PC-3 (cell line): ENCODE results near the gene PPP2R5E. TPM values are rescaled to one million over a fixed set of nuclear protein-coding genes. Genes with fewer than 3 reads are reported as not detected.

Experiments used
- ATAC-seq: fragments of 200-7000 bp; cut with Tn5 transposase; 2 replicates; pipeline ENCODE4 v1.9.1; 2020; ENCODE audit warnings: mild to moderate bottlenecking, moderate library complexity
- BruUV-seq: library from RNA; stranded (reverse); fragments of 400-500 nt; replicated peaks from 2 replicates; lab custom pipeline; 2021; lab: Mats Ljungman, UMichigan
- CTCF ChIA-PET: fragments of 300-600 bp; sonication (Branson Sonifier 250); formaldehyde crosslinking; loops from one replicate; lab custom pipeline; 2022; ENCODE audit warnings: antibody characterized with exemption; lab: Charles Lee
- POLR2A ChIA-PET: fragments of 300-600 bp; sonication (Branson Sonifier 250); formaldehyde crosslinking; loops from one replicate; lab custom pipeline; 2022; ENCODE audit warnings: antibody characterized with exemption; ENCODE audit not compliant: unreplicated experiment; lab: Charles Lee
- DNase-seq: peaks from one replicate; pipeline ENCODE4 v3.0.0-alpha.2; 2015
- H2AFZ ChIP-seq: fragments of 300-600 bp; sonication (generic); 2 replicates; pipeline ENCODE4 v1.6.0; 2016; ENCODE audit warnings: antibody characterized with exemption, low read length
- H3F3A ChIP-seq: fragments of 300-600 bp; sonication (generic); one replicate; pipeline ENCODE4 v1.6.0; 2017; ENCODE audit warnings: antibody characterized with exemption, low read length, control low read depth, mild to moderate bottlenecking; ENCODE audit not compliant: unreplicated experiment
- H3K27ac ChIP-seq: fragments of 300-600 bp; sonication (generic); 2 replicates; pipeline ENCODE4 v1.5.1; 2016; ENCODE audit warnings: mild to moderate bottlenecking, low read length
- H3K27me3 ChIP-seq: fragments of 300-600 bp; sonication (generic); 2 replicates; pipeline ENCODE4 v1.6.1; 2016; ENCODE audit warnings: low read length, mixed read lengths
- H3K36me3 ChIP-seq: fragments of 300-600 bp; sonication (generic); 2 replicates; pipeline ENCODE4 v1.6.1; 2016; ENCODE audit warnings: low read depth, mixed run types, low read length, mixed read lengths
- H3K4me1 ChIP-seq: fragments of 300-600 bp; sonication (generic); 2 replicates; pipeline ENCODE4 v1.5.1; 2016; ENCODE audit warnings: low read length; ENCODE audit not compliant: insufficient read depth
- H3K4me2 ChIP-seq: fragments of 300-600 bp; sonication (generic); 2 replicates; pipeline ENCODE4 v1.6.0; 2016; ENCODE audit warnings: low read length
- H3K4me3 ChIP-seq: fragments of 300-600 bp; sonication (generic); 2 replicates; pipeline ENCODE4 v1.5.1; 2016; ENCODE audit warnings: mild to moderate bottlenecking, low read length, mixed read lengths
- H3K79me2 ChIP-seq: fragments of 300-600 bp; sonication (generic); 2 replicates; pipeline ENCODE4 v1.6.1; 2017; ENCODE audit warnings: low read length, mixed read lengths
- H3K9ac ChIP-seq: fragments of 300-600 bp; sonication (generic); 2 replicates; pipeline ENCODE4 v1.6.0; 2016; ENCODE audit warnings: mild to moderate bottlenecking, low read length
- H3K9me2 ChIP-seq: fragments of 300-600 bp; sonication (generic); replicated peaks from 2 replicates; pipeline ENCODE4 v1.6.1; 2016; ENCODE audit warnings: mixed run types, low read length, mixed read lengths
- H3K9me3 ChIP-seq: fragments of 300-600 bp; sonication (generic); 2 replicates; pipeline ENCODE4 v1.6.1; 2016; ENCODE audit warnings: low read length, mixed read lengths
- H4K20me1 ChIP-seq: fragments of 300-600 bp; sonication (generic); 2 replicates; pipeline ENCODE4 v1.6.1; 2016; ENCODE audit warnings: low read length, mixed read lengths
- CTCF ChIP-seq: fragments of 300-600 bp; sonication (generic); conservative IDR thresholded peaks from 2 replicates; pipeline ENCODE4 v1.5.1; 2017; ENCODE audit warnings: antibody characterized with exemption, low read depth, mild to moderate bottlenecking, low read length
- EZH2 ChIP-seq: fragments of 300-600 bp; sonication (generic); IDR thresholded peaks from one replicate; pipeline ENCODE4 v1.6.1; 2017; ENCODE audit warnings: antibody characterized with exemption, mild to moderate bottlenecking, low read length; ENCODE audit not compliant: unreplicated experiment
- EZH2phosphoT487 ChIP-seq: fragments of 300-600 bp; sonication (generic); IDR thresholded peaks from 2 replicates; pipeline ENCODE4 v1.6.1; 2018; ENCODE audit warnings: mild to moderate bottlenecking, antibody characterized with exemption, low read length, borderline replicate concordance
- intact Hi-C: fragments of 100-400 bp; cut with micrococcal nuclease; formaldehyde crosslinking; loops from 2 replicates; pipeline ENCODE4 v1.9.0; 2023
- total RNA-seq: library from RNA; depleted of rRNA; stranded (reverse); fragments of >200 nt; gene quantifications from 2 replicates; pipeline ENCODE4 v1.2.3, GENCODE V29; 2014

PPP2R5E gene
- total RNA-seq, 1 experiment from 2014 or later: 17.2 TPM

GRCh38 chr14:63405715-63406114 is 137.5 kb downstream of the PPP2R5E start:
- no peak overlapping the region for H3K4me2 ChIP-seq
- H3K9ac ChIP-seq: no peak overlapping the region
- no peak overlapping the region for H3K4me3 ChIP-seq
- H3F3A ChIP-seq: no peaks in the 10 kb centered on the region
- no peaks in the 10 kb centered on the region for H3K79me2 ChIP-seq
- no TSS peak for BruUV-seq
- 0 out of 2 replicates have a peak, but pooled peaks cover 5% of the 10 kb centered on the region for H3K36me3 ChIP-seq
- no peak overlapping the region for H2AFZ ChIP-seq
- no peaks in the 10 kb centered on the region for H3K9me3 ChIP-seq
- intact Hi-C loops: loop anchor here (2.0 kb wide), 1 partner anchor 87 kb away; no protein-coding TSS in a partner anchor
- TF ChIP-seq EZH2phosphoT487 (no peak), CTCF (no peak), EZH2 (no peak)
- H4K20me1 ChIP-seq: peaks cover 8% of the 10 kb centered on the region; the same call in 1 of the 2 replicates
- no peaks in the 10 kb centered on the region for H3K27me3 ChIP-seq
- ChIA-PET CTCF (interaction anchor here (0.8 kb wide), 1 partner anchor 34 kb away, joined by 3 read pairs; no protein-coding TSS in a partner anchor), POLR2A (no interaction called here)
- no peak for ATAC-seq
- H3K27ac ChIP-seq: no peak overlapping the region; the same call in 1 of the 2 replicates
- no peak for DNase-seq
- peaks cover 13% of the 10 kb centered on the region for H3K4me1 ChIP-seq
- no peaks in the 10 kb centered on the region for H3K9me2 ChIP-seq

GRCh38 chr14:63404906-63405305 is 138.3 kb downstream of the PPP2R5E start:
- 0 out of 2 replicates have a peak overlapping the region, but pooled peaks have one; percentile 13 for H3K4me2 ChIP-seq
- H3K4me1 ChIP-seq: peaks cover 13% of the 10 kb centered on the region
- ATAC-seq (peak; percentile 98), DNase-seq (peak; percentile 43)
- no peaks in the 10 kb centered on the region for H3K9me2 ChIP-seq
- ChIA-PET CTCF (interaction anchor here (0.6 to 1.0 kb wide), 3 partner anchors 33 to 364 kb away, joined by 3 read pairs; no protein-coding TSS in a partner anchor), POLR2A (interaction anchor here (0.6 kb wide), 1 partner anchor 258 kb away, joined by 5 read pairs; no protein-coding TSS in a partner anchor)
- no peak overlapping the region for H3K4me3 ChIP-seq
- H3K36me3 ChIP-seq: 0 out of 2 replicates have a peak, but pooled peaks cover 5% of the 10 kb centered on the region
- H4K20me1 ChIP-seq: peaks cover 8% of the 10 kb centered on the region; the same call in 1 of the 2 replicates
- H2AFZ ChIP-seq: no peak overlapping the region
- no TSS peak for BruUV-seq
- H3K9ac ChIP-seq: no peak overlapping the region
- no peaks in the 10 kb centered on the region for H3F3A ChIP-seq
- TF ChIP-seq EZH2phosphoT487 (no peak), EZH2 (no peak), CTCF (no peak)
- H3K27ac ChIP-seq: peak overlapping the region; percentile 25; the same call in 1 of the 2 replicates
- no peaks in the 10 kb centered on the region for H3K27me3 ChIP-seq
- H3K9me3 ChIP-seq: no peaks in the 10 kb centered on the region
- no peaks in the 10 kb centered on the region for H3K79me2 ChIP-seq
- intact Hi-C loops: loop anchor here (2.0 to 5.0 kb wide), 2 partner anchors 32 to 88 kb away; no protein-coding TSS in a partner anchor

- ChIA-PET POLR2A (no interaction called here), CTCF (no interaction called here)
- Histone ChIP-seq H3K9me3 (no peaks in the 10 kb centered on the region), H3K4me3 (no peak overlapping the region), H3K79me2 (no peaks in the 10 kb centered on the region), H3K4me2 (no peak overlapping the region), H4K20me1 (peaks cover 8% of the 10 kb centered on the region; the same call in 1 of the 2 replicates), H3K9ac (no peak overlapping the region), H3K36me3 (peaks cover 3% of the 10 kb centered on the region; the same call in 1 of the 2 replicates), H2AFZ (no peak overlapping the region), H3K27ac (no peak overlapping the region), H3K4me1 (peaks cover 13% of the 10 kb centered on the region), H3K27me3 (no peaks in the 10 kb centered on the region), H3F3A (no peaks in the 10 kb centered on the region), H3K9me2 (no peaks in the 10 kb centered on the region)
- DNase-seq (no peak), ATAC-seq (no peak)
- BruUV-seq: no TSS peak
- no peak for TF ChIP-seq EZH2phosphoT487
- no peak for TF ChIP-seq CTCF
- no peak for TF ChIP-seq EZH2
- intact Hi-C loops: loop anchor here (5.0 kb wide), 1 partner anchor 36 kb away; no protein-coding TSS in a partner anchor
Observed at GRCh38 chr14:63401646-63402045, 141.5 kb downstream of the PPP2R5E start.
